HepG2 (cell line): ENCODE results near the gene AMD1. TPM values are rescaled to one million over a fixed set of nuclear protein-coding genes. Genes with fewer than 3 reads are reported as not detected.
A peak's percentile ranks its signal among the peaks of the same experiment; 100 is the strongest.

Experiments used
- CREB1 ChIP-seq, 2 experiments: fragments of 450-650 bp in 1 of 2; IDR thresholded peaks; 2 replicates each; pipeline ENCODE4 v1.6.1; 2016 to 2017; ENCODE audit warnings: control low read depth in 1 of 2, mild to moderate bottlenecking in 1 of 2, missing compliant biosample characterization in 1 of 2, missing genetic modification characterization in 1 of 2
- EED ChIP-seq: sonication (generic); formaldehyde crosslinking; IDR thresholded peaks from 2 replicates; pipeline ENCODE4 v1.5.0; 2020; ENCODE audit warnings: mild to moderate bottlenecking, missing genetic modification reagents
- GZF1 ChIP-seq: sonication (generic); formaldehyde crosslinking; IDR thresholded peaks from 2 replicates; pipeline ENCODE4 v1.5.1; 2020; ENCODE audit warnings: mild to moderate bottlenecking, missing genetic modification reagents
- PCBP2 ChIP-seq: fragments of 200-400 bp; formaldehyde crosslinking; optimal IDR thresholded peaks from 2 replicates; pipeline ENCODE3; 2018; ENCODE audit warnings: low read length, low read depth; ENCODE audit not compliant: poor library complexity, severe bottlenecking
- PHF20 ChIP-seq: sonication (generic); formaldehyde crosslinking; IDR thresholded peaks from 2 replicates; pipeline ENCODE4 v1.5.0; 2020; ENCODE audit warnings: mild to moderate bottlenecking, missing genetic modification reagents
- PHF5A ChIP-seq: IDR thresholded peaks from one replicate; pipeline ENCODE4 v1.6.1; 2018; ENCODE audit warnings: low read depth, missing genetic modification reagents; ENCODE audit not compliant: unreplicated experiment
- RAD51 ChIP-seq: fragments of 450-650 bp; IDR thresholded peaks from 2 replicates; pipeline ENCODE4 v1.6.1; 2016; ENCODE audit warnings: borderline replicate concordance
- RBM39 ChIP-seq: fragments of 200-400 bp; formaldehyde crosslinking; IDR thresholded peaks from one replicate; pipeline ENCODE4 v1.6.1; 2018; ENCODE audit warnings: antibody characterized with exemption, mild to moderate bottlenecking, low read depth, low read length; ENCODE audit not compliant: poor library complexity, severe bottlenecking
- SMARCE1 ChIP-seq: fragments of 450-650 bp; IDR thresholded peaks from 2 replicates; pipeline ENCODE4 v1.6.1; 2017; ENCODE audit warnings: borderline replicate concordance
- SYNCRIP ChIP-seq: fragments of 200-400 bp; formaldehyde crosslinking; IDR thresholded peaks from 2 replicates; pipeline ENCODE4 v1.6.1; 2018; ENCODE audit warnings: mild to moderate bottlenecking, low read depth, low read length; ENCODE audit not compliant: insufficient read depth
- TCF7L2 ChIP-seq: IDR thresholded peaks from 2 replicates; pipeline ENCODE4 v1.6.1; 2011; ENCODE audit warnings: mild to moderate bottlenecking, low read depth, low read length, moderate library complexity
- TOE1 ChIP-seq: sonication (generic); formaldehyde crosslinking; IDR thresholded peaks from 2 replicates; pipeline ENCODE4 v1.4.0; 2020; ENCODE audit warnings: mild to moderate bottlenecking, missing genetic modification reagents
- ZNF232 ChIP-seq: sonication (generic); formaldehyde crosslinking; IDR thresholded peaks from 2 replicates; pipeline ENCODE4 v1.4.0; 2020; ENCODE audit warnings: missing genetic modification reagents, borderline replicate concordance
- polyA plus RNA-seq, 8 experiments: library from polyadenylated mRNA; depleted of rRNA in 3 of 8; stranded (reverse) in 7 of 8; unstranded in 1 of 8; fragments of >200 nt; fragmentation: Illumina TruSeq in 4 of 8; extraction: Trizol in 4 of 8; gene quantifications; 2 replicates each; pipeline versions ENCODE4 v1.2.1 to v1.2.3, GENCODE V29; 2011 to 2016; ENCODE audit warnings: low read depth in 4 of 8, missing spikeins in 1 of 8, mixed read lengths in 1 of 8; ENCODE audit not compliant: insufficient read depth in 1 of 8
- total RNA-seq, 5 experiments: library from RNA; depleted of rRNA; stranded (reverse); fragments of >200 nt; fragmentation: Illumina TruSeq; extraction: Trizol; gene quantifications; 2 replicates each; pipeline ENCODE4 v1.2.3, GENCODE V29; 2016; ENCODE audit warnings: low read depth in 1 of 5
- TF ChIP-seq, protein P1 (sequence below): sonication (generic); formaldehyde crosslinking; IDR thresholded peaks from 2 replicates; pipeline ENCODE4 v1.4.0; 2020; ENCODE audit warnings: missing genetic modification reagents
- TF ChIP-seq, protein P2 (sequence below): sonication (generic); formaldehyde crosslinking; IDR thresholded peaks from 2 replicates; pipeline ENCODE4 v1.4.0; 2020; ENCODE audit warnings: missing genetic modification reagents, borderline replicate concordance
- TF ChIP-seq, protein P3 (sequence below): sonication (generic); formaldehyde crosslinking; IDR thresholded peaks from 2 replicates; pipeline ENCODE4 v1.5.0; 2020; ENCODE audit warnings: missing genetic modification reagents, mild to moderate bottlenecking, borderline replicate concordance
- TF ChIP-seq, protein P4 (sequence below): IDR thresholded peaks from 2 replicates; pipeline ENCODE4 v1.6.1; 2016; ENCODE audit warnings: low read depth, borderline replicate concordance
- TF ChIP-seq, protein P5 (sequence below): sonication (generic); formaldehyde crosslinking; IDR thresholded peaks from 2 replicates; pipeline ENCODE4 v1.5.1; 2020; ENCODE audit warnings: missing genetic modification reagents, mild to moderate bottlenecking, borderline replicate concordance
- TF ChIP-seq, protein P6 (sequence below): sonication (generic); formaldehyde crosslinking; IDR thresholded peaks from 2 replicates; pipeline ENCODE4 v1.5.0; 2020; ENCODE audit warnings: missing genetic modification reagents

Gene AMD1
- total and polyA plus RNA-seq, 2 of the 13 experiments (the other 11 are each of a cell fraction or from before 2014, with no cell fraction given), result 108 to 123 TPM

DNA sequence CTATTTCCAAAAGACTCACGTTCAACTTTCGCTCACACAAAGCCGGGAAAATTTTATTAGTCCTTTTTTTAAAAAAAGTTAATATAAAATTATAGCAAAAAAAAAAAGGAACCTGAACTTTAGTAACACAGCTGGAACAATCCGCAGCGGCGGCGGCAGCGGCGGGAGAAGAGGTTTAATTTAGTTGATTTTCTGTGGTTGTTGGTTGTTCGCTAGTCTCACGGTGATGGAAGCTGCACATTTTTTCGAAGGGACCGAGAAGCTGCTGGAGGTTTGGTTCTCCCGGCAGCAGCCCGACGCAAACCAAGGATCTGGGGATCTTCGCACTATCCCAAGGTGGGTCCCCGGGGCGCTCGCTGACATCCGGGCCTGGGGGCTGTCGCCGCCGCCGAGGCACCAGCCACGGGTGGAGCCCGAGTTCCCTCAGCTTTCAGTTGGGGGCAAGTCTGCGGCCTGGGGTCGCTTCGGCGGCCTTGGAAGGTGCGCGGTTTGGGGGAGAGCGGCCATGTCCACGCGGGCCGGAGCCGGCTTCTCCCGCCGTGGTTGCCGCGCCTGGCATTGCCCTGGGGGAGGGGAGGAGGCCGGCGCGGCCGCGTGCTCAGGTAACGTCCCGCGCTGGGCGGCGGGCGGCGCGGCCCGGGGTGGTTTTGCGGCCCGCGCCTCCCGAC, 429 bp downstream of the AMD1 start (continued):
- TF ChIP-seq ZNF232 (CRISPR knock-in tag) (no peak), SMARCE1 (no peak), RAD51 (no peak), SYNCRIP (no peak), EED (CRISPR knock-in tag) (0 out of 2 replicates have a peak, but pooled peaks have one; percentile 54), PCBP2 (no peak), TCF7L2 (no peak), TOE1 (CRISPR knock-in tag) (no peak), PHF5A (CRISPR knock-in tag) (no peak), PHF20 (CRISPR knock-in tag) (no peak), CREB1 (IDR thresholded peaks at IDR 0.05) (no peak), CREB1 (CRISPR knock-in tag; IDR thresholded peaks at IDR 0.05) (no peak; the same call in 1 of the 2 replicates), GZF1 (no peak), RBM39 (peak; percentile 20)
- TF ChIP-seq, protein P1, sequence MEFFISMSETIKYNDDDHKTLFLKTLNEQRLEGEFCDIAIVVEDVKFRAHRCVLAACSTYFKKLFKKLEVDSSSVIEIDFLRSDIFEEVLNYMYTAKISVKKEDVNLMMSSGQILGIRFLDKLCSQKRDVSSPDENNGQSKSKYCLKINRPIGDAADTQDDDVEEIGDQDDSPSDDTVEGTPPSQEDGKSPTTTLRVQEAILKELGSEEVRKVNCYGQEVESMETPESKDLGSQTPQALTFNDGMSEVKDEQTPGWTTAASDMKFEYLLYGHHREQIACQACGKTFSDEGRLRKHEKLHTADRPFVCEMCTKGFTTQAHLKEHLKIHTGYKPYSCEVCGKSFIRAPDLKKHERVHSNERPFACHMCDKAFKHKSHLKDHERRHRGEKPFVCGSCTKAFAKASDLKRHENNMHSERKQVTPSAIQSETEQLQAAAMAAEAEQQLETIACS (CRISPR knock-in tag), result no peak; the same call in 1 of the 2 replicates
- TF ChIP-seq, protein P2, sequence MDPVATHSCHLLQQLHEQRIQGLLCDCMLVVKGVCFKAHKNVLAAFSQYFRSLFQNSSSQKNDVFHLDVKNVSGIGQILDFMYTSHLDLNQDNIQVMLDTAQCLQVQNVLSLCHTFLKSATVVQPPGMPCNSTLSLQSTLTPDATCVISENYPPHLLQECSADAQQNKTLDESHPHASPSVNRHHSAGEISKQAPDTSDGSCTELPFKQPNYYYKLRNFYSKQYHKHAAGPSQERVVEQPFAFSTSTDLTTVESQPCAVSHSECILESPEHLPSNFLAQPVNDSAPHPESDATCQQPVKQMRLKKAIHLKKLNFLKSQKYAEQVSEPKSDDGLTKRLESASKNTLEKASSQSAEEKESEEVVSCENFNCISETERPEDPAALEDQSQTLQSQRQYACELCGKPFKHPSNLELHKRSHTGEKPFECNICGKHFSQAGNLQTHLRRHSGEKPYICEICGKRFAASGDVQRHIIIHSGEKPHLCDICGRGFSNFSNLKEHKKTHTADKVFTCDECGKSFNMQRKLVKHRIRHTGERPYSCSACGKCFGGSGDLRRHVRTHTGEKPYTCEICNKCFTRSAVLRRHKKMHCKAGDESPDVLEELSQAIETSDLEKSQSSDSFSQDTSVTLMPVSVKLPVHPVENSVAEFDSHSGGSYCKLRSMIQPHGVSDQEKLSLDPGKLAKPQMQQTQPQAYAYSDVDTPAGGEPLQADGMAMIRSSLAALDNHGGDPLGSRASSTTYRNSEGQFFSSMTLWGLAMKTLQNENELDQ (CRISPR knock-in tag), result no peak
- TF ChIP-seq, protein P3, sequence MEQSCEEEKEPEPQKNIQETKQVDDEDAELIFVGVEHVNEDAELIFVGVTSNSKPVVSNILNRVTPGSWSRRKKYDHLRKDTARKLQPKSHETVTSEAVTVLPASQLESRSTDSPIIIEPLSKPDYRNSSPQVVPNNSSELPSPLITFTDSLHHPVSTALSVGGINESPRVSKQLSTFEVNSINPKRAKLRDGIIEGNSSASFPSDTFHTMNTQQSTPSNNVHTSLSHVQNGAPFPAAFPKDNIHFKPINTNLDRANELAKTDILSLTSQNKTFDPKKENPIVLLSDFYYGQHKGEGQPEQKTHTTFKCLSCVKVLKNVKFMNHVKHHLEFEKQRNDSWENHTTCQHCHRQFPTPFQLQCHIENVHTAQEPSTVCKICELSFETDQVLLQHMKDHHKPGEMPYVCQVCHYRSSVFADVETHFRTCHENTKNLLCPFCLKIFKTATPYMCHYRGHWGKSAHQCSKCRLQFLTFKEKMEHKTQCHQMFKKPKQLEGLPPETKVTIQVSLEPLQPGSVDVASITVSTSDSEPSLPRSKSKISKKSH (CRISPR knock-in tag), result no peak
- TF ChIP-seq, protein P4, sequence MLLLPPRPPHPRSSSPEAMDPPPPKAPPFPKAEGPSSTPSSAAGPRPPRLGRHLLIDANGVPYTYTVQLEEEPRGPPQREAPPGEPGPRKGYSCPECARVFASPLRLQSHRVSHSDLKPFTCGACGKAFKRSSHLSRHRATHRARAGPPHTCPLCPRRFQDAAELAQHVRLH (CRISPR knock-in tag), result no peak
- TF ChIP-seq, protein P5, sequence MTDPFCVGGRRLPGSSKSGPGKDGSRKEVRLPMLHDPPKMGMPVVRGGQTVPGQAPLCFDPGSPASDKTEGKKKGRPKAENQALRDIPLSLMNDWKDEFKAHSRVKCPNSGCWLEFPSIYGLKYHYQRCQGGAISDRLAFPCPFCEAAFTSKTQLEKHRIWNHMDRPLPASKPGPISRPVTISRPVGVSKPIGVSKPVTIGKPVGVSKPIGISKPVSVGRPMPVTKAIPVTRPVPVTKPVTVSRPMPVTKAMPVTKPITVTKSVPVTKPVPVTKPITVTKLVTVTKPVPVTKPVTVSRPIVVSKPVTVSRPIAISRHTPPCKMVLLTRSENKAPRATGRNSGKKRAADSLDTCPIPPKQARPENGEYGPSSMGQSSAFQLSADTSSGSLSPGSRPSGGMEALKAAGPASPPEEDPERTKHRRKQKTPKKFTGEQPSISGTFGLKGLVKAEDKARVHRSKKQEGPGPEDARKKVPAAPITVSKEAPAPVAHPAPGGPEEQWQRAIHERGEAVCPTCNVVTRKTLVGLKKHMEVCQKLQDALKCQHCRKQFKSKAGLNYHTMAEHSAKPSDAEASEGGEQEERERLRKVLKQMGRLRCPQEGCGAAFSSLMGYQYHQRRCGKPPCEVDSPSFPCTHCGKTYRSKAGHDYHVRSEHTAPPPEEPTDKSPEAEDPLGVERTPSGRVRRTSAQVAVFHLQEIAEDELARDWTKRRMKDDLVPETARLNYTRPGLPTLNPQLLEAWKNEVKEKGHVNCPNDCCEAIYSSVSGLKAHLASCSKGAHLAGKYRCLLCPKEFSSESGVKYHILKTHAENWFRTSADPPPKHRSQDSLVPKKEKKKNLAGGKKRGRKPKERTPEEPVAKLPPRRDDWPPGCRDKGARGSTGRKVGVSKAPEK, result no peak
- TF ChIP-seq, protein P6, sequence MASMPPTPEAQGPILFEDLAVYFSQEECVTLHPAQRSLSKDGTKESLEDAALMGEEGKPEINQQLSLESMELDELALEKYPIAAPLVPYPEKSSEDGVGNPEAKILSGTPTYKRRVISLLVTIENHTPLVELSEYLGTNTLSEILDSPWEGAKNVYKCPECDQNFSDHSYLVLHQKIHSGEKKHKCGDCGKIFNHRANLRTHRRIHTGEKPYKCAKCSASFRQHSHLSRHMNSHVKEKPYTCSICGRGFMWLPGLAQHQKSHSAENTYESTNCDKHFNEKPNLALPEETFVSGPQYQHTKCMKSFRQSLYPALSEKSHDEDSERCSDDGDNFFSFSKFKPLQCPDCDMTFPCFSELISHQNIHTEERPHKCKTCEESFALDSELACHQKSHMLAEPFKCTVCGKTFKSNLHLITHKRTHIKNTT (CRISPR knock-in tag), result no peak
